K562 (cell line): ENCODE data around the gene GLIS1. TPM values are rescaled to one million over a fixed set of nuclear protein-coding genes. Genes with fewer than 3 reads are reported as not detected.

Source experiments
- ATAC-seq: fragments of 200-7000 bp; cut with Tn5 transposase; 3 replicates; pipeline ENCODE4 v1.9.1; 2020; ENCODE audit warnings: moderate library complexity
- BruUV-seq: library from RNA; stranded (reverse); fragments of 400-500 nt; replicated peaks from 2 replicates; lab custom pipeline; 2021; lab: Mats Ljungman, UMichigan
- CTCF ChIA-PET: fragments of 300-600 bp; formaldehyde crosslinking; extraction: SDS; loops from one replicate; lab custom pipeline; 2021; ENCODE audit warnings: low intra/inter-chr PET ratio; lab: Yijun Ruan, JAX
- POLR2A ChIA-PET: fragments of 300-600, 350-650 bp; sonication (Branson Sonifier 250); formaldehyde crosslinking; extraction: SDS; loops from one replicate; lab custom pipeline; 2021; ENCODE audit warnings: antibody characterized with exemption, inconsistent platforms; lab: Yijun Ruan, JAX
- DNase-seq, 4 experiments: peaks; one replicate each; pipeline versions ENCODE4 v3.0.0 to v3.0.0-alpha.2; 2011 to 2018; ENCODE audit warnings: low spot score in 3 of 4, mixed read lengths in 3 of 4; ENCODE audit errors: extremely low read depth in 1 of 4
- FAIRE-seq: peaks from 2 replicates; lab custom pipeline; 2011; peaks lifted over from hg19 to GRCh38; lab: Jason Lieb, UNC
- H2AFZ ChIP-seq: 2 replicates; pipeline ENCODE4 v1.6.0; 2011; ENCODE audit warnings: low read depth, low read length, control low read depth, inconsistent platforms
- H3K27ac ChIP-seq: fragments of 200-600 bp; 3 replicates; pipeline ENCODE4 v1.8.0; 2011; ENCODE audit warnings: low read depth, mild to moderate bottlenecking, control low read depth, inconsistent platforms, low read length, moderate library complexity, mixed read lengths; ENCODE audit errors: extremely low read depth
- H3K27me3 ChIP-seq, 2 experiments: fragments of 300-600 bp in 1 of 2; 2 replicates in 1 of 2; 3 replicates in 1 of 2; pipeline versions ENCODE4 v1.6.0 to v1.8.0; 2011; ENCODE audit warnings: inconsistent platforms in 2 of 2, low read length in 2 of 2, mild to moderate bottlenecking in 1 of 2, mixed read lengths in 1 of 2, moderate library complexity in 1 of 2; ENCODE audit not compliant: control insufficient read depth in 2 of 2, insufficient read depth in 2 of 2
- H3K36me3 ChIP-seq: fragments of 300-600 bp; 3 replicates; pipeline ENCODE4 v1.8.0; 2011; ENCODE audit warnings: mild to moderate bottlenecking, low read length, inconsistent platforms; ENCODE audit not compliant: control insufficient read depth, insufficient read depth
- H3K4me1 ChIP-seq, 2 experiments: fragments of 200-600 bp in 1 of 2; replicated peaks in 1 of 2; 2 replicates in 1 of 2; 3 replicates in 1 of 2; pipeline versions ENCODE4 v1.5.1 to v1.8.0; 2011; ENCODE audit warnings: inconsistent platforms in 2 of 2, low read length in 2 of 2, mild to moderate bottlenecking in 1 of 2, mixed read lengths in 1 of 2, moderate library complexity in 1 of 2; ENCODE audit not compliant: control insufficient read depth in 2 of 2, insufficient read depth in 2 of 2
- H3K4me2 ChIP-seq: 2 replicates; pipeline ENCODE4 v1.6.1; 2011; ENCODE audit warnings: low read length, control low read depth, inconsistent platforms, mixed read lengths; ENCODE audit not compliant: insufficient read depth
- H3K4me3 ChIP-seq: fragments of 200-600 bp; sonication (generic), shearing (Covaris generic); 2 replicates; pipeline ENCODE4 v1.5.1; 2016; ENCODE audit warnings: control low read depth, inconsistent platforms
- H3K79me2 ChIP-seq: fragments of 200-600 bp; 3 replicates; pipeline ENCODE4 v1.8.0; 2011; ENCODE audit warnings: low read length, inconsistent platforms; ENCODE audit not compliant: control insufficient read depth, insufficient read depth
- H3K9ac ChIP-seq, 2 experiments: 2 replicates each; pipeline versions ENCODE4 v1.6.0 to v1.6.1; 2011; ENCODE audit warnings: low read depth in 2 of 2, low read length in 2 of 2, control low read depth in 1 of 2, inconsistent platforms in 1 of 2, mild to moderate bottlenecking in 1 of 2, mixed read lengths in 1 of 2; ENCODE audit not compliant: insufficient read depth in 1 of 2
- H3K9me1 ChIP-seq: one replicate; pipeline ENCODE4 v1.6.0; 2011; ENCODE audit warnings: inconsistent platforms, mild to moderate bottlenecking, low read length, moderate library complexity; ENCODE audit not compliant: control insufficient read depth, insufficient read depth
- H3K9me3 ChIP-seq: replicated peaks from 2 replicates; pipeline ENCODE4 v1.5.1; 2011; ENCODE audit warnings: low read depth, low read length, inconsistent platforms; ENCODE audit not compliant: control insufficient read depth, insufficient read depth
- H4K20me1 ChIP-seq: replicated peaks from 2 replicates; pipeline ENCODE4 v1.6.1; 2011; ENCODE audit warnings: low read length, inconsistent platforms, mixed read lengths; ENCODE audit not compliant: control insufficient read depth, insufficient read depth
- CREM ChIP-seq: IDR thresholded peaks from 2 replicates; pipeline ENCODE4 v1.6.1; 2014; ENCODE audit warnings: antibody characterized with exemption, low read depth
- FOXJ2 ChIP-seq: fragments of 200-800 bp; sonication (Bioruptor generic); IDR thresholded peaks from 2 replicates; pipeline ENCODE4 v1.6.1; 2016; ENCODE audit warnings: missing genetic modification characterization, missing compliant biosample characterization
- HDAC1 ChIP-seq, 2 experiments: fragments of 450-650 bp; IDR thresholded peaks; 2 replicates each; pipeline ENCODE4 v1.6.1; 2016 to 2017; ENCODE audit warnings: inconsistent platforms in 1 of 2, mild to moderate bottlenecking in 1 of 2, moderate library complexity in 1 of 2
- HOXB6 ChIP-seq: fragments of 250-450 bp; sonication (Bioruptor Pico); IDR thresholded peaks from 2 replicates; pipeline ENCODE4 v1.5.1; 2022; ENCODE audit warnings: mild to moderate bottlenecking, borderline replicate concordance
- MLLT1 ChIP-seq, 2 experiments: fragments of 450-650 bp; IDR thresholded peaks; 2 replicates each; pipeline ENCODE4 v1.6.1; 2016
- PHB ChIP-seq: fragments of 250-450 bp; sonication (Bioruptor Pico); IDR thresholded peaks from 2 replicates; pipeline ENCODE4 v1.5.0; 2021
- ZMIZ1 ChIP-seq, 2 experiments: fragments of 150-350 bp in 1 of 2; IDR thresholded peaks; 2 replicates each; pipeline ENCODE4 v1.6.1; 2012 to 2016; ENCODE audit warnings: low read depth in 2 of 2, low read length in 2 of 2, mild to moderate bottlenecking in 1 of 2, moderate library complexity in 1 of 2
- ZNF77 ChIP-seq: fragments of 250-450 bp; sonication (Bioruptor Pico); IDR thresholded peaks from 2 replicates; pipeline ENCODE4 v1.5.0; 2020
- WGBS: fragments of 100-300 bp; shearing (Covaris generic); methylation state at CpG from one replicate; pipeline ENCODE4 v1.1.6; 2016; ENCODE audit warnings: low coverage, mixed read lengths; ENCODE audit not compliant: insufficient coverage; ENCODE audit errors: missing lambda C conversion rate; 5-methylcytosine and 5-hydroxymethylcytosine counted together
- in situ Hi-C: fragments of 300-500 bp; cut with MboI; formaldehyde crosslinking; loops from 4 replicates; pipeline ENCODE4 v1.15.0; 2018; ENCODE audit warnings: inconsistent platforms, mixed read lengths
- intact Hi-C: fragments of 100-400 bp; cut with micrococcal nuclease; formaldehyde crosslinking; loops from 2 replicates; pipeline ENCODE4 v1.14.2; 2022
- polyA plus RNA-seq, 8 experiments: library from polyadenylated mRNA; depleted of rRNA in 4 of 8; stranded (reverse) in 5 of 8; unstranded in 3 of 8; fragments of >200 nt; fragmentation: Nextera tagmentation in 2 of 8; fragmentation: Illumina TruSeq in 1 of 8; extraction: Ambion mirVana in 2 of 8; extraction: Trizol in 1 of 8; gene quantifications; 2 replicates each; pipeline versions ENCODE4 v1.2.1 to v1.2.3, GENCODE V29; 2011 to 2014; ENCODE audit warnings: inconsistent platforms in 1 of 8, missing spikeins in 1 of 8
- total RNA-seq, 7 experiments: library from RNA; depleted of rRNA in 6 of 7; stranded (reverse); fragments of >200 nt in 6 of 7; fragmentation: Illumina TruSeq in 2 of 7; extraction: Trizol in 2 of 7; gene quantifications; 2 replicates each; pipeline versions ENCODE4 v1.2.1 to v1.2.3, GENCODE V29; 2011 to 2021; ENCODE audit warnings: low replicate concordance in 1 of 7

The GLIS1 gene
- total and polyA plus RNA-seq, 9 of the 15 experiments (the other 6 are each of a cell fraction or from before 2014, with no cell fraction given) = not detected

- no peak overlapping the region for H3K27ac ChIP-seq
- no peaks in the 10 kb centered on the region for H3K36me3 ChIP-seq
- ChIA-PET POLR2A (interaction anchor here (0.6 to 1.0 kb wide), 2 partner anchors 19 to 21 kb away, joined by 3 to 4 read pairs; no protein-coding TSS in a partner anchor), CTCF (no interaction called here)
- H3K27me3 ChIP-seq = peaks cover 53 to 84% of the 10 kb centered on the region in 2 experiments
- H2AFZ ChIP-seq = no peak overlapping the region
- ATAC-seq = no peak
- no peak for DNase-seq
- intact Hi-C loops (no loop called here), in situ Hi-C loops (no loop called here)
- H3K9ac ChIP-seq = no peak overlapping the region; a peak in 1 of 4 replicates
- FAIRE-seq = no peak
- peaks cover 0 to 19% of the 10 kb centered on the region in 2 experiments; a peak in 1 of 5 replicates for H3K4me1 ChIP-seq
- no peak overlapping the region for H3K4me2 ChIP-seq
- peaks cover 8% of the 10 kb centered on the region for H4K20me1 ChIP-seq
- TF ChIP-seq FOXJ2 (tag) (no peak), ZMIZ1 (IDR thresholded peaks at IDR 0.05; ENCODE audit: low read depth in 2 of 2, low read length in 2 of 2) (no peak), MLLT1 (IDR thresholded peaks at IDR 0.05) (no peak), PHB (CRISPR knock-in tag) (no peak), HDAC1 (IDR thresholded peaks at IDR 0.05) (no peak), HOXB6 (CRISPR knock-in tag) (no peak), CREM (no peak), ZNF77 (CRISPR knock-in tag) (no peak)
- H3K4me3 ChIP-seq = no peak overlapping the region
- H3K9me1 ChIP-seq = peaks cover 4% of the 10 kb centered on the region
- H3K9me3 ChIP-seq = no peaks in the 10 kb centered on the region
- 1% methylated on average over 23 of the region's 25 CpGs for WGBS
- BruUV-seq = no TSS peak
- no peaks in the 10 kb centered on the region for H3K79me2 ChIP-seq
These were observed 232.5 kb downstream of the GLIS1 start for GRCh38 chr1:53506355-53507050.
